ENCODE data around the gene RPS18. TPM values are rescaled to one million over a fixed set of nuclear protein-coding genes. Genes with fewer than 3 reads are reported as not detected.

The RPS18 gene
- total RNA-seq, 1 donor from 2014 or later, result 1,687 TPM

GRCh38 chr6:33301877-33302276 lies 30.0 kb downstream of the RPS18 start:
- Histone ChIP-seq H3K27me3 (no peaks in the 10 kb centered on the region), H3K36me3 (peaks cover 49% of the 10 kb centered on the region), H3K4me3 (no peak overlapping the region), H3K4me1 (peaks cover 24% of the 10 kb centered on the region), H3K9me3 (no peaks in the 10 kb centered on the region), H3K27ac (no peak overlapping the region)
- intact Hi-C loops (cut with DNase I), result no loop called here
- no peak for DNase-seq
- no peak for ATAC-seq
- TF ChIP-seq CTCF (IDR thresholded peaks at IDR 0.05), result no peak

GRCh38 chr6:33304216-33304615 lies 32.3 kb downstream of the RPS18 start:
- Histone ChIP-seq H3K4me3 (no peak overlapping the region), H3K27me3 (no peaks in the 10 kb centered on the region), H3K4me1 (peaks cover 17% of the 10 kb centered on the region), H3K36me3 (peaks cover 61% of the 10 kb centered on the region), H3K27ac (no peak overlapping the region), H3K9me3 (no peaks in the 10 kb centered on the region)
- no peak for ATAC-seq
- no peak for TF ChIP-seq CTCF (IDR thresholded peaks at IDR 0.05)
- no peak for DNase-seq
- intact Hi-C loops (cut with DNase I), result no loop called here

GRCh38 chr6:33305052-33305451 lies 33.2 kb downstream of the RPS18 start:
- no peak for DNase-seq
- peaks cover 67% of the 10 kb centered on the region for H3K36me3 ChIP-seq
- intact Hi-C loops (cut with DNase I), result no loop called here
- no peak overlapping the region for H3K4me3 ChIP-seq
- H3K27me3 ChIP-seq, result no peaks in the 10 kb centered on the region
- peaks cover 15% of the 10 kb centered on the region for H3K4me1 ChIP-seq
- no peaks in the 10 kb centered on the region for H3K9me3 ChIP-seq
- no peak for TF ChIP-seq CTCF (IDR thresholded peaks at IDR 0.05)
- no peak for ATAC-seq
- H3K27ac ChIP-seq, result no peak overlapping the region

GRCh38 chr6:33306356-33306755 lies 34.5 kb downstream of the RPS18 start:
- Histone ChIP-seq H3K4me1 (peaks cover 12% of the 10 kb centered on the region), H3K4me3 (no peak overlapping the region), H3K27ac (no peak overlapping the region), H3K27me3 (no peaks in the 10 kb centered on the region), H3K9me3 (no peaks in the 10 kb centered on the region), H3K36me3 (peaks cover 77% of the 10 kb centered on the region)
- ATAC-seq (no peak), DNase-seq (no peak)
- TF ChIP-seq CTCF (IDR thresholded peaks at IDR 0.05), result no peak
- intact Hi-C loops (cut with DNase I), result no loop called here

- Histone ChIP-seq H3K9me3 (no peaks in the 10 kb centered on the region), H3K36me3 (peaks cover 31% of the 10 kb centered on the region), H3K4me1 (peaks cover 37% of the 10 kb centered on the region), H3K27me3 (no peaks in the 10 kb centered on the region), H3K27ac (peak overlapping the region; percentile 99), H3K4me3 (peak overlapping the region; percentile 92)
- intact Hi-C loops (cut with DNase I), result no loop called here
- ATAC-seq (peak; percentile 54), DNase-seq (peak; percentile 88)
- no peak for TF ChIP-seq CTCF (IDR thresholded peaks at IDR 0.05)
These were observed 40.7 kb downstream of the RPS18 start for GRCh38 chr6:33312361-33313104.

Data from upper lobe of right lung (tissue), 1 donor.